ENCODE data around the gene SNAP29.
"Not testable (repeated sequence)": the region's sequence is repeated elsewhere in the genome, so short reads cannot be mapped to it uniquely, and the experiment has no call there.

Gene SNAP29

GRCh38 chr22:20935780-20936539, 77.2 kb downstream of the SNAP29 start:
- not testable (repeated sequence) for H3K27me3 ChIP-seq (ENCODE audit: insufficient read depth, low read length); H3K9ac ChIP-seq (ENCODE audit: low read length); H3K4me3 ChIP-seq (ENCODE audit: low read depth, low read length); H4K91ac ChIP-seq (ENCODE audit: low read depth, low read length); H2BK12ac ChIP-seq (ENCODE audit: low read length); DNase-seq; H2AFZ ChIP-seq (ENCODE audit: insufficient read depth, low read length, poor library complexity); H4K12ac ChIP-seq (ENCODE audit: low read depth, low read length); H3K27ac ChIP-seq (ENCODE audit: low read depth, low read length); H3K18ac ChIP-seq (ENCODE audit: low read length); H3K4me2 ChIP-seq (ENCODE audit: low read length); H3K23ac ChIP-seq (ENCODE audit: low read length); H3K79me1 ChIP-seq (ENCODE audit: low read length); H2AK5ac ChIP-seq (ENCODE audit: low read length); H2BK5ac ChIP-seq (ENCODE audit: low read depth, low read length, poor library complexity); H3K14ac ChIP-seq (ENCODE audit: low read length); H3K4me1 ChIP-seq (ENCODE audit: control insufficient read depth in 1 of 2, insufficient read depth in 2 of 2, low read length in 2 of 2); H4K8ac ChIP-seq (ENCODE audit: low read depth, low read length); H2BK120ac ChIP-seq (ENCODE audit: insufficient read depth, low read length, poor library complexity); H3K9me3 ChIP-seq (ENCODE audit: insufficient read depth, low read depth, low read length)
- peaks cover 27% of the 10 kb centered on the region for H3K79me2 ChIP-seq (ENCODE audit: control insufficient read depth, insufficient read depth, low read length, poor library complexity)
- no CpG with 5 or more reads among the region's 11 CpGs for WGBS (ENCODE audit: extremely low coverage, insufficient coverage, insufficient read length)
- peaks cover 22 to 29% of the 10 kb centered on the region in 2 experiments for H3K36me3 ChIP-seq (ENCODE audit: control insufficient read depth in 1 of 2, insufficient read depth in 2 of 2, low read length in 2 of 2)
- H3K4ac ChIP-seq (ENCODE audit: low read depth, low read length): peak overlapping the region; percentile 98

GRCh38 chr22:20937031-20937793, 78.4 kb downstream of the SNAP29 start:
- no peak overlapping the region for H2BK5ac ChIP-seq (ENCODE audit: low read depth, low read length, poor library complexity)
- H3K23ac ChIP-seq (ENCODE audit: low read length): no peak overlapping the region
- peaks cover 29% of the 10 kb centered on the region for H3K79me2 ChIP-seq (ENCODE audit: control insufficient read depth, insufficient read depth, low read length, poor library complexity)
- DNase-seq: no peak
- H4K8ac ChIP-seq (ENCODE audit: low read depth, low read length): no peak overlapping the region
- H4K91ac ChIP-seq (ENCODE audit: low read depth, low read length): no peak overlapping the region
- peaks cover 24 to 30% of the 10 kb centered on the region in 2 experiments for H3K36me3 ChIP-seq (ENCODE audit: control insufficient read depth in 1 of 2, insufficient read depth in 2 of 2, low read length in 2 of 2)
- H3K4ac ChIP-seq (ENCODE audit: low read depth, low read length): peak overlapping the region; percentile 94
- H3K79me1 ChIP-seq (ENCODE audit: low read length): no peaks in the 10 kb centered on the region
- H3K4me3 ChIP-seq (ENCODE audit: low read depth, low read length): no peak overlapping the region
- H3K4me1 ChIP-seq (ENCODE audit: control insufficient read depth in 1 of 2, insufficient read depth in 2 of 2, low read length in 2 of 2): peaks cover 3 to 4% of the 10 kb centered on the region in 2 experiments
- no peak overlapping the region for H3K27ac ChIP-seq (ENCODE audit: low read depth, low read length)
- no CpG with 5 or more reads among the region's 12 CpGs for WGBS (ENCODE audit: extremely low coverage, insufficient coverage, insufficient read length)
- H2AFZ ChIP-seq (ENCODE audit: insufficient read depth, low read length, poor library complexity): no peak overlapping the region
- H3K18ac ChIP-seq (ENCODE audit: low read length): peak overlapping the region; percentile 69
- no peak overlapping the region for H4K12ac ChIP-seq (ENCODE audit: low read depth, low read length)
- H2BK12ac ChIP-seq (ENCODE audit: low read length): no peak overlapping the region
- H3K9me3 ChIP-seq (ENCODE audit: insufficient read depth, low read depth, low read length): no peaks in the 10 kb centered on the region
- no peak overlapping the region for H3K9ac ChIP-seq (ENCODE audit: low read length)
- no peak overlapping the region for H3K14ac ChIP-seq (ENCODE audit: low read length)
- no peaks in the 10 kb centered on the region for H3K27me3 ChIP-seq (ENCODE audit: insufficient read depth, low read length)
- H3K4me2 ChIP-seq (ENCODE audit: low read length): no peak overlapping the region
- no peak overlapping the region for H2BK120ac ChIP-seq (ENCODE audit: insufficient read depth, low read length, poor library complexity)
- H2AK5ac ChIP-seq (ENCODE audit: low read length): no peak overlapping the region

- Histone ChIP-seq H3K18ac (ENCODE audit: low read length) (no peak overlapping the region), H3K9ac (ENCODE audit: low read length) (no peak overlapping the region), H3K36me3 (ENCODE audit: control insufficient read depth in 1 of 2, insufficient read depth in 2 of 2, low read length in 2 of 2) (peaks cover 24 to 30% of the 10 kb centered on the region in 2 experiments), H3K14ac (ENCODE audit: low read length) (no peak overlapping the region), H2BK120ac (ENCODE audit: insufficient read depth, low read length, poor library complexity) (no peak overlapping the region), H4K12ac (ENCODE audit: low read depth, low read length) (no peak overlapping the region), H3K23ac (ENCODE audit: low read length) (no peak overlapping the region), H3K79me2 (ENCODE audit: control insufficient read depth, insufficient read depth, low read length, poor library complexity) (peaks cover 29% of the 10 kb centered on the region), H2BK12ac (ENCODE audit: low read length) (no peak overlapping the region), H2BK5ac (ENCODE audit: low read depth, low read length, poor library complexity) (no peak overlapping the region), H3K4me1 (ENCODE audit: control insufficient read depth in 1 of 2, insufficient read depth in 2 of 2, low read length in 2 of 2) (peaks cover 3 to 4% of the 10 kb centered on the region in 2 experiments), H3K4ac (ENCODE audit: low read depth, low read length) (peak overlapping the region; percentile 93), H2AK5ac (ENCODE audit: low read length) (no peak overlapping the region), H3K4me2 (ENCODE audit: low read length) (no peak overlapping the region), H4K8ac (ENCODE audit: low read depth, low read length) (no peak overlapping the region), H2AFZ (ENCODE audit: insufficient read depth, low read length, poor library complexity) (no peak overlapping the region), H3K4me3 (ENCODE audit: low read depth, low read length) (no peak overlapping the region), H3K27ac (ENCODE audit: low read depth, low read length) (no peak overlapping the region), H3K9me3 (ENCODE audit: insufficient read depth, low read depth, low read length) (no peaks in the 10 kb centered on the region), H3K79me1 (ENCODE audit: low read length) (no peaks in the 10 kb centered on the region), H3K27me3 (ENCODE audit: insufficient read depth, low read length) (no peaks in the 10 kb centered on the region), H4K91ac (ENCODE audit: low read depth, low read length) (no peak overlapping the region)
- peak; percentile 48 to 74 for DNase-seq
- no CpG with 5 or more reads among the region's 8 CpGs for WGBS (ENCODE audit: extremely low coverage, insufficient coverage, insufficient read length)
Observed at GRCh38 chr22:20937794-20938671, 79.2 kb downstream of the SNAP29 start.

DNA sequence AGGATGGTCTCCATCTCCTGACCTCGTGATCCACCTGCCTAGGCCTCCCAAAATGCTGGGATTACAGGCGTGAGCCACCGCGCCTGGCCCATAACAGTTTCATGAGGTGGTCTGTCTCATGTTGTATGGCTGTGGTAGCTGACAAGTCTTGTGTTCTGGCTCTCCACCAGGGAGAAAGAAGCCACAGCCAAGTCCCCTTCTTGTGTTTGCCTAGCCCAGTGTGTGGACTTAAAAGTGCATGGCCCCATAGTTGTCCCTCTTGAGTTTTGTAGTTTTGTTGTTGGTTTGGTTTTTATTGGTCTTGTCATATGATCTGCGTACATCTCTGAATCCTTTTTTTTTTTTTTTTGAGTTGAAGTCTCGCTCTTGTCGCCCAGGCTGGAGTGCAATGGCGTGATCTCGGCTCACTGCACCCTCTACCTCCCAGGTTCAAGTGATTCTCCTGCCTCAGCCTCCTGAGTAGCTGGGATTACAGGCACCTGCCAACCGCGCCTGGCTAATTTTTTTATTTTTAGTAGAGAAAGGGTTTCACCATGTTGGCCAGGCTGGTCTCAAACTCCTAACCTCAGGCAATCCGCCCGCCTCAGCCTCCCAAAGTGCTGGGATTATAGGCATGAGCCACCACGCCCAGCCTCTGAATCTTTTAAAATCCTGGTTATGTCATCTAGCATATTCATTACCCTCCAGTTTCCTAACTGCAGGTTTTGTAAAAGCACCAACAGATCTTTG, 80.8 kb downstream of the SNAP29 start:
- not testable (repeated sequence) for H2BK12ac ChIP-seq (ENCODE audit: low read length); H3K14ac ChIP-seq (ENCODE audit: low read length); H3K18ac ChIP-seq (ENCODE audit: low read length); H2AFZ ChIP-seq (ENCODE audit: insufficient read depth, low read length, poor library complexity); H4K12ac ChIP-seq (ENCODE audit: low read depth, low read length); H4K8ac ChIP-seq (ENCODE audit: low read depth, low read length); H2BK120ac ChIP-seq (ENCODE audit: insufficient read depth, low read length, poor library complexity); H3K9me3 ChIP-seq (ENCODE audit: insufficient read depth, low read depth, low read length); H3K4me1 ChIP-seq (ENCODE audit: control insufficient read depth in 1 of 2, insufficient read depth in 2 of 2, low read length in 2 of 2); H3K4me3 ChIP-seq (ENCODE audit: low read depth, low read length); H2BK5ac ChIP-seq (ENCODE audit: low read depth, low read length, poor library complexity); H3K27ac ChIP-seq (ENCODE audit: low read depth, low read length); H3K9ac ChIP-seq (ENCODE audit: low read length); H2AK5ac ChIP-seq (ENCODE audit: low read length); H4K91ac ChIP-seq (ENCODE audit: low read depth, low read length); H3K4me2 ChIP-seq (ENCODE audit: low read length); H3K23ac ChIP-seq (ENCODE audit: low read length); H3K79me1 ChIP-seq (ENCODE audit: low read length); H3K27me3 ChIP-seq (ENCODE audit: insufficient read depth, low read length)
- peak overlapping the region; percentile 83 for H3K4ac ChIP-seq (ENCODE audit: low read depth, low read length)
- H3K79me2 ChIP-seq (ENCODE audit: control insufficient read depth, insufficient read depth, low read length, poor library complexity): peaks cover 29% of the 10 kb centered on the region
- DNase-seq: peak in 1 of 2 donors; percentile 33
- peaks cover 19 to 24% of the 10 kb centered on the region in 2 experiments for H3K36me3 ChIP-seq (ENCODE audit: control insufficient read depth in 1 of 2, insufficient read depth in 2 of 2, low read length in 2 of 2)
- no CpG with 5 or more reads among the region's 14 CpGs for WGBS (ENCODE audit: extremely low coverage, insufficient coverage, insufficient read length)
